Karpas-422 (cell line): ENCODE measurements around the gene CPNE9. TPM values are rescaled to one million over a fixed set of nuclear protein-coding genes. Genes with fewer than 3 reads are reported as not detected.
A peak's percentile ranks its signal among the peaks of the same experiment; 100 is the strongest.

Source experiments
- DNase-seq: peaks from one replicate; pipeline ENCODE4 v3.0.0-alpha.2; 2015
- H2AFZ ChIP-seq: fragments of 200-600 bp; sonication (generic); 2 replicates; pipeline ENCODE4 v1.6.1; 2014; ENCODE audit warnings: antibody characterized with exemption, low read length, mixed read lengths
- H3K27ac ChIP-seq: fragments of 200-600 bp; sonication (generic); 2 replicates; pipeline ENCODE4 v1.5.1; 2014; ENCODE audit warnings: mild to moderate bottlenecking, low read length, moderate library complexity
- H3K27me3 ChIP-seq: fragments of 200-600 bp; sonication (generic); 2 replicates; pipeline ENCODE4 v1.6.1; 2014; ENCODE audit warnings: low read length, mixed read lengths
- H3K36me3 ChIP-seq: fragments of 200-600 bp; sonication (generic); 2 replicates; pipeline ENCODE4 v1.6.1; 2014; ENCODE audit warnings: low read length, mixed read lengths; ENCODE audit not compliant: insufficient read depth
- H3K4me1 ChIP-seq: fragments of 200-600 bp; sonication (generic); 2 replicates; pipeline ENCODE4 v1.6.1; 2014; ENCODE audit warnings: mild to moderate bottlenecking, low read length, mixed read lengths
- H3K4me2 ChIP-seq: fragments of 200-600 bp; sonication (generic); 2 replicates; pipeline ENCODE4 v1.6.1; 2014; ENCODE audit warnings: low read length, low read depth, mild to moderate bottlenecking; ENCODE audit not compliant: poor library complexity, severe bottlenecking
- H3K4me3 ChIP-seq: fragments of 200-600 bp; sonication (generic); 2 replicates; pipeline ENCODE4 v1.5.1; 2014; ENCODE audit warnings: mild to moderate bottlenecking, antibody characterized with exemption, low read length, mixed read lengths
- H3K79me2 ChIP-seq: fragments of 200-600 bp; sonication (generic); 2 replicates; pipeline ENCODE4 v1.6.1; 2014; ENCODE audit warnings: mild to moderate bottlenecking, low read length, mixed read lengths
- H3K9ac ChIP-seq: fragments of 200-600 bp; sonication (generic); 2 replicates; pipeline ENCODE4 v1.6.0; 2014; ENCODE audit warnings: low read length
- H3K9me2 ChIP-seq: fragments of 200-600 bp; sonication (generic), shearing (Covaris generic); replicated peaks from 2 replicates; pipeline ENCODE4 v1.6.0; 2014; ENCODE audit warnings: mild to moderate bottlenecking, low read length, moderate library complexity; ENCODE audit not compliant: insufficient read depth
- H3K9me3 ChIP-seq: fragments of 300-700, 200-600 bp; sonication (generic); 2 replicates; pipeline ENCODE4 v1.6.1; 2014; ENCODE audit warnings: low read length, mixed read lengths
- H4K20me1 ChIP-seq: fragments of 200-600 bp; sonication (generic); 2 replicates; pipeline ENCODE4 v1.6.1; 2014; ENCODE audit warnings: mild to moderate bottlenecking, antibody characterized with exemption, low read length, low read depth; ENCODE audit not compliant: insufficient read depth
- total RNA-seq: library from RNA; depleted of rRNA; stranded (reverse); fragments of >200 nt; shearing (Covaris generic); gene quantifications from 2 replicates; pipeline ENCODE4 v1.2.3, GENCODE V29; 2014; ENCODE audit warnings: low replicate concordance

The CPNE9 gene
- total RNA-seq, 1 experiment from 2014 or later: not detected

GRCh38 chr3:9715136-9715535 lies 11.5 kb downstream of the CPNE9 start:
- Histone ChIP-seq H3K9me3 (no peaks in the 10 kb centered on the region), H3K4me3 (no peak overlapping the region), H3K9ac (no peak overlapping the region), H3K9me2 (no peaks in the 10 kb centered on the region), H3K27ac (no peak overlapping the region), H3K36me3 (no peaks in the 10 kb centered on the region), H4K20me1 (no peaks in the 10 kb centered on the region), H3K79me2 (no peaks in the 10 kb centered on the region), H3K4me1 (peaks cover 2% of the 10 kb centered on the region), H2AFZ (no peak overlapping the region), H3K4me2 (no peak overlapping the region), H3K27me3 (no peaks in the 10 kb centered on the region)
- DNase-seq: peak; percentile 60

GRCh38 chr3:9715764-9716437 lies 12.3 kb downstream of the CPNE9 start:
- no peak for DNase-seq
- H4K20me1 ChIP-seq: no peaks in the 10 kb centered on the region
- H3K27ac ChIP-seq: no peak overlapping the region
- no peaks in the 10 kb centered on the region for H3K27me3 ChIP-seq
- no peak overlapping the region for H3K4me3 ChIP-seq
- H3K9ac ChIP-seq: no peak overlapping the region
- H3K79me2 ChIP-seq: no peaks in the 10 kb centered on the region
- peaks cover 10% of the 10 kb centered on the region for H3K4me1 ChIP-seq
- H3K9me2 ChIP-seq: no peaks in the 10 kb centered on the region
- no peaks in the 10 kb centered on the region for H3K36me3 ChIP-seq
- H3K9me3 ChIP-seq: no peaks in the 10 kb centered on the region
- no peak overlapping the region for H2AFZ ChIP-seq
- no peak overlapping the region for H3K4me2 ChIP-seq

- Histone ChIP-seq H2AFZ (no peak overlapping the region), H3K36me3 (no peaks in the 10 kb centered on the region), H3K9me2 (no peaks in the 10 kb centered on the region), H3K79me2 (no peaks in the 10 kb centered on the region), H3K4me3 (no peak overlapping the region), H4K20me1 (no peaks in the 10 kb centered on the region), H3K27ac (no peak overlapping the region), H3K9me3 (no peaks in the 10 kb centered on the region), H3K4me1 (peaks cover 20% of the 10 kb centered on the region), H3K27me3 (no peaks in the 10 kb centered on the region), H3K9ac (no peak overlapping the region), H3K4me2 (no peak overlapping the region)
- no peak for DNase-seq
These were observed 13.3 kb downstream of the CPNE9 start for GRCh38 chr3:9716801-9717555.

- Histone ChIP-seq H2AFZ (no peak overlapping the region), H3K79me2 (no peaks in the 10 kb centered on the region), H3K27ac (no peak overlapping the region), H4K20me1 (no peaks in the 10 kb centered on the region), H3K27me3 (no peaks in the 10 kb centered on the region), H3K9me2 (no peaks in the 10 kb centered on the region), H3K9me3 (no peaks in the 10 kb centered on the region), H3K4me3 (no peak overlapping the region), H3K36me3 (no peaks in the 10 kb centered on the region), H3K4me1 (peaks cover 25% of the 10 kb centered on the region), H3K4me2 (no peak overlapping the region), H3K9ac (no peak overlapping the region)
- no peak for DNase-seq
These were observed 13.9 kb downstream of the CPNE9 start for GRCh38 chr3:9717563-9717962.

DNA sequence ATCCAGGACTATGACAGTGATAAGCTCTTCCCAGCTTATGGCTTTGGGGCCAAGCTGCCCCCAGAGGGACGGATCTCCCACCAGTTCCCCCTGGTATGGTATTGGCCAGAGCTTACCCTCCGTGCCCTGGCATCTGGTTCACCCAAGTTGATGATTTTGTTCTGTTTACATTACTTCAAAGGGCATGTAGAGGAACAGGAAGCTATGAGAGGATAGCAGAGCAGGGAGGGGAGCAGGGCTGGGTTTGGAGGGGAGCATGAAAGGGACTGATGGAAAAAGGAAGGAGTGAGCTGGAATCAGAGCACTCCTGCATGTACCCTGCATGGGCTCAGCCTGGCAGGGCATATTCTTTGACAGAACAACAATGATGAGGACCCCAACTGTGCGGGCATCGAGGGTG lies 14.5 kb downstream of the CPNE9 start:
- Histone ChIP-seq H3K36me3 (no peaks in the 10 kb centered on the region), H3K27me3 (no peaks in the 10 kb centered on the region), H3K4me2 (no peak overlapping the region), H3K27ac (no peak overlapping the region), H3K79me2 (no peaks in the 10 kb centered on the region), H3K9me2 (no peaks in the 10 kb centered on the region), H2AFZ (no peak overlapping the region), H3K9ac (no peak overlapping the region), H3K4me1 (peaks cover 25% of the 10 kb centered on the region), H4K20me1 (no peaks in the 10 kb centered on the region), H3K4me3 (no peak overlapping the region), H3K9me3 (no peaks in the 10 kb centered on the region)
- no peak for DNase-seq

GRCh38 chr3:9721015-9721699 lies 17.5 kb downstream of the CPNE9 start:
- Histone ChIP-seq H3K4me1 (peaks cover 25% of the 10 kb centered on the region), H2AFZ (no peak overlapping the region; the same call in 1 of the 2 replicates), H4K20me1 (no peaks in the 10 kb centered on the region), H3K27ac (peak overlapping the region; percentile 55), H3K4me2 (peak overlapping the region; percentile 70), H3K4me3 (peak overlapping the region; percentile 43), H3K9ac (peak overlapping the region; percentile 24), H3K9me2 (no peaks in the 10 kb centered on the region), H3K36me3 (no peaks in the 10 kb centered on the region), H3K27me3 (no peaks in the 10 kb centered on the region), H3K9me3 (no peaks in the 10 kb centered on the region), H3K79me2 (no peaks in the 10 kb centered on the region)
- DNase-seq: peak; percentile 68

DNA sequence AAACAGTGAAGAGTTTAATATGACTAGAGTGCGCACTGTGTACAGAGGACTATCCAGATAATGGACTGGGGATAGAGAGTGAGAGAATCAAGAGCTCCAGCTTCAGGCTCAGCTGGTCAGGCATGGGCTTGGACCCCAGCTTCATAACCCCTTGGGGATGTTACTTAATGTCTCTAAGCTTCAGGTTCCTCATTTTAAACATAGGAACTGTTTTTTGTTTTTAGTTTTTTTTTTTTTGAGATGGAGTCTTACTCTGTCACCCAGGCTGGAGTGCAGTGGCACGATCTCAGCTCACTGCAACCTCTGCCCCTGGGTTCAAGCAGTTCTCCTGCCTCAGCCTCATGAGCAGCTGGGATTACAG lies 18.0 kb downstream of the CPNE9 start:
- Histone ChIP-seq H3K4me2 (peak overlapping the region; percentile 70), H3K36me3 (no peaks in the 10 kb centered on the region), H4K20me1 (no peaks in the 10 kb centered on the region), H3K4me3 (peak overlapping the region; percentile 43; the same call in 1 of the 2 replicates), H3K27me3 (no peaks in the 10 kb centered on the region), H3K9me2 (no peaks in the 10 kb centered on the region), H2AFZ (no peak overlapping the region), H3K79me2 (no peaks in the 10 kb centered on the region), H3K9ac (peak overlapping the region; percentile 24; the same call in 1 of the 2 replicates), H3K4me1 (peaks cover 29% of the 10 kb centered on the region), H3K27ac (peak overlapping the region; percentile 55), H3K9me3 (no peaks in the 10 kb centered on the region)
- DNase-seq: peak; percentile 70
